ENCODE results near the gene EFL1.

EFL1 gene

DNA sequence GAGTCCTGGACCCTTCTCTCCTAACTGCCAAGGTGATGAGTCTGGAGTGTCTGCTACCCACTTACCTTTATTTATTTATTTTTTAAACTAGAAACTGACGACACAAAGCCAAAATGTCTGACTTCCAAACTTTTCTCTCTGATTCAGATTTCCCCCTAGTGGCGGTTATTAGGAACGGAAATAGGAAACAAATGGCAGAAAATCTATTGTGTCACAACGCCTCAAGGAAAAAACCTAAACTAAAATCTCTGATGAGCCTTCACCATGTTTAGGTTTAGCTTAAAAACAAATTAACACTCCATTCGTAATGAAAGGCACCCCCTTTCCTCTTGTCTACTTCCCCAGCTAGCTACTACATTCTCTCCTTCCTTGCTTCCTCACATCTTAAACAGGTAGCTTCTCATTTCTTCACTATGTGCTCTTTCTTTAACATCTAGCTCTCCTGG is 122.7 kb downstream of the EFL1 start:
- DNase-seq (ENCODE audit: low spot score) (no peak), ATAC-seq (ENCODE audit: low read depth) (peak; percentile 47; the same call in 1 of the 3 replicates)
- no peaks in the 10 kb centered on the region for H3K27me3 ChIP-seq (ENCODE audit: insufficient read depth, poor library complexity, severe bottlenecking)
- TF ChIP-seq, protein P1, sequence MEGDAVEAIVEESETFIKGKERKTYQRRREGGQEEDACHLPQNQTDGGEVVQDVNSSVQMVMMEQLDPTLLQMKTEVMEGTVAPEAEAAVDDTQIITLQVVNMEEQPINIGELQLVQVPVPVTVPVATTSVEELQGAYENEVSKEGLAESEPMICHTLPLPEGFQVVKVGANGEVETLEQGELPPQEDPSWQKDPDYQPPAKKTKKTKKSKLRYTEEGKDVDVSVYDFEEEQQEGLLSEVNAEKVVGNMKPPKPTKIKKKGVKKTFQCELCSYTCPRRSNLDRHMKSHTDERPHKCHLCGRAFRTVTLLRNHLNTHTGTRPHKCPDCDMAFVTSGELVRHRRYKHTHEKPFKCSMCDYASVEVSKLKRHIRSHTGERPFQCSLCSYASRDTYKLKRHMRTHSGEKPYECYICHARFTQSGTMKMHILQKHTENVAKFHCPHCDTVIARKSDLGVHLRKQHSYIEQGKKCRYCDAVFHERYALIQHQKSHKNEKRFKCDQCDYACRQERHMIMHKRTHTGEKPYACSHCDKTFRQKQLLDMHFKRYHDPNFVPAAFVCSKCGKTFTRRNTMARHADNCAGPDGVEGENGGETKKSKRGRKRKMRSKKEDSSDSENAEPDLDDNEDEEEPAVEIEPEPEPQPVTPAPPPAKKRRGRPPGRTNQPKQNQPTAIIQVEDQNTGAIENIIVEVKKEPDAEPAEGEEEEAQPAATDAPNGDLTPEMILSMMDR (IDR thresholded peaks at IDR 0.05; ENCODE audit: poor library complexity, severe bottlenecking): peak; percentile 99
- no peaks in the 10 kb centered on the region for H3K9me3 ChIP-seq (ENCODE audit: severe bottlenecking)
- no peak overlapping the region for H3K27ac ChIP-seq (ENCODE audit: poor library complexity, severe bottlenecking)
- peaks cover 44% of the 10 kb centered on the region for H3K36me3 ChIP-seq (ENCODE audit: low read depth)
- H3K4me3 ChIP-seq (ENCODE audit: severe bottlenecking): no peak overlapping the region
- H3K4me1 ChIP-seq (ENCODE audit: insufficient read depth, poor library complexity, severe bottlenecking): peaks cover 4% of the 10 kb centered on the region

DNA sequence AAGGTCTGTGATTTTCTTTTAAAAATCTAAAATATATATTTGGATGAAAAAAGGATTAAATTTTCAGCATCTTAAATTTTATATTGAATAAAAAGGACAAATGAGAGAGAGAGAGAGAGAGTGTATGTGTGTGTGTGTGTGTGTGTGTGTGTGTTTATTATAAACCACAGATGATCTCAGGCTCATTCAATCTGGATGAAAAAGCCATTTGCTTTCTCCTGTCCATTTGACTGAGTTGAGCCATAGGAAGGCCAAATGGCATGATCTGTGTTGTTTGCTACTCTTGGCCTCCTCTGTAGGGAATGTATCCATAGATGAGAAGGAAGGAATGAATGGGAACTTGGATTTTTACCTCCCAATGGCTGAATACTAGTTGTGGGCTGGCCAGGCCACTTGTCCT is 124.2 kb downstream of the EFL1 start:
- no peak for DNase-seq (ENCODE audit: low spot score)
- H3K27ac ChIP-seq (ENCODE audit: poor library complexity, severe bottlenecking): no peak overlapping the region
- H3K4me3 ChIP-seq (ENCODE audit: severe bottlenecking): no peak overlapping the region
- no peak for ATAC-seq (ENCODE audit: low read depth)
- H3K27me3 ChIP-seq (ENCODE audit: insufficient read depth, poor library complexity, severe bottlenecking): no peaks in the 10 kb centered on the region
- peaks cover 4% of the 10 kb centered on the region for H3K4me1 ChIP-seq (ENCODE audit: insufficient read depth, poor library complexity, severe bottlenecking)
- TF ChIP-seq, protein P1 (IDR thresholded peaks at IDR 0.05; ENCODE audit: poor library complexity, severe bottlenecking): no peak
- H3K36me3 ChIP-seq (ENCODE audit: low read depth): peaks cover 44% of the 10 kb centered on the region
- H3K9me3 ChIP-seq (ENCODE audit: severe bottlenecking): no peaks in the 10 kb centered on the region

DNA sequence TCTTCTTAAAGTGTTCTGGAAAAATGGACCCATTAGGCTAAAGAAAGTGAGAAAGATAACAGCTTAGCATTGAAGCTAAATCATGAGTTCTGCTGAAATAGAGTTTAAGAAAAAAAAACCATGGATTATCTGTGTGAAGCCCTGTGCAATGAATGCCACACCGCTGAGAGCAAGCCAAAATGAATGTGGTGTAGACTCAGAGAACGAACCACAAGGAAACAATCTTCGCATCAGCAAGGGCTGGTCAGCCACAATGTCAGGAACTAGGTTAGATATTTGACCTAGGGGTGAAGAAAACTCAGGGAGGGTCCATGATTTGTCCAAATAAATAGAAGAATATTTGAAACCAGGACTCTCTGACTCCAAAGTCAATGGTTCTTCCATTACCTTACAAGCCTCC is 125.3 kb downstream of the EFL1 start:
- no peak for DNase-seq (ENCODE audit: low spot score)
- H3K9me3 ChIP-seq (ENCODE audit: severe bottlenecking): no peaks in the 10 kb centered on the region
- no peak overlapping the region for H3K4me3 ChIP-seq (ENCODE audit: severe bottlenecking)
- ATAC-seq (ENCODE audit: low read depth): no peak
- H3K27me3 ChIP-seq (ENCODE audit: insufficient read depth, poor library complexity, severe bottlenecking): no peaks in the 10 kb centered on the region
- peaks cover 14% of the 10 kb centered on the region for H3K4me1 ChIP-seq (ENCODE audit: insufficient read depth, poor library complexity, severe bottlenecking)
- TF ChIP-seq, protein P1 (IDR thresholded peaks at IDR 0.05; ENCODE audit: poor library complexity, severe bottlenecking): no peak
- no peak overlapping the region for H3K27ac ChIP-seq (ENCODE audit: poor library complexity, severe bottlenecking)
- H3K36me3 ChIP-seq (ENCODE audit: low read depth): peaks cover 39% of the 10 kb centered on the region

DNA sequence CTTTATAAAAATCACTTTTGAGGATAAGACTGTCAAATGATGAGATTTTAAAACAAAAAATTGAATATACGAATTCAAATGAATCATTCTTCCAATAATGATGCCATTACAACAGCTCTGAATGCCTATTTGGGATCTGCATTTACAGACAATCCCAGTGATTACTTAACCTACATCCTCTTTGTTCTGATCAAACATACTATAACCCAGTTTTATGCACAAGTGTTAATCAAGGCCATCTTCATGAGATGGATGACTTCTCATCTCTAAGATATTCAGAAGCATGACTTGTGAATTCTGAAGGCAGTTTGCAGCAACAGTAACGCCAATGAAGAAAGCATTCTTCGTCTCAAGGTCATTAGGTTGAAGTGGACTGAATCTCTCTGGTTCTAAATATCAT is 126.4 kb downstream of the EFL1 start:
- peaks cover 18% of the 10 kb centered on the region for H3K4me1 ChIP-seq (ENCODE audit: insufficient read depth, poor library complexity, severe bottlenecking)
- TF ChIP-seq, protein P1 (IDR thresholded peaks at IDR 0.05; ENCODE audit: poor library complexity, severe bottlenecking): no peak
- no peaks in the 10 kb centered on the region for H3K9me3 ChIP-seq (ENCODE audit: severe bottlenecking)
- ATAC-seq (ENCODE audit: low read depth): no peak
- no peak for DNase-seq (ENCODE audit: low spot score)
- no peak overlapping the region for H3K4me3 ChIP-seq (ENCODE audit: severe bottlenecking)
- no peaks in the 10 kb centered on the region for H3K27me3 ChIP-seq (ENCODE audit: insufficient read depth, poor library complexity, severe bottlenecking)
- H3K36me3 ChIP-seq (ENCODE audit: low read depth): peaks cover 42% of the 10 kb centered on the region
- no peak overlapping the region for H3K27ac ChIP-seq (ENCODE audit: poor library complexity, severe bottlenecking)

DNA sequence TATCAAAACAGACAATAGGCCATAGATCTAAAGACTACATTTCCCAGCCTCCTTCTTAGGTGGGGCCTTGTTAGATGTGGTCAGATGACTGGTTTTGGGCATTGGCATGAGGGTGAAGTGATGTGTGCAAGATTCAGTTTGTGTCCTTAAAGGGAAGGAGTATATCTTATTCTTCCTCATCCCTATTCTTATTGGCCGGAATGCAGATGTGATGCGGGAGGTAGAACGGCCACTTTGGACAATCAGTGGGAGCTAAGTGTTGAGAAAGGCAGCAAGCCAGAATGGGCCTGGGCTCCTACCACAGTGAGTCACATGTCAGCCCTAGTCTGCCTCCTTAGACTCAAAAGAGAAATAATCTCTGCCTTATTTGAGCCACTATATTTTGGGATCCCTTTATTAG is 126.9 kb downstream of the EFL1 start:
- peaks cover 46% of the 10 kb centered on the region for H3K36me3 ChIP-seq (ENCODE audit: low read depth)
- H3K9me3 ChIP-seq (ENCODE audit: severe bottlenecking): no peaks in the 10 kb centered on the region
- DNase-seq (ENCODE audit: low spot score) (no peak), ATAC-seq (ENCODE audit: low read depth) (no peak)
- H3K4me1 ChIP-seq (ENCODE audit: insufficient read depth, poor library complexity, severe bottlenecking): peaks cover 17% of the 10 kb centered on the region
- TF ChIP-seq, protein P1 (IDR thresholded peaks at IDR 0.05; ENCODE audit: poor library complexity, severe bottlenecking): no peak
- no peak overlapping the region for H3K27ac ChIP-seq (ENCODE audit: poor library complexity, severe bottlenecking)
- H3K27me3 ChIP-seq (ENCODE audit: insufficient read depth, poor library complexity, severe bottlenecking): no peaks in the 10 kb centered on the region
- H3K4me3 ChIP-seq (ENCODE audit: severe bottlenecking): no peak overlapping the region
